ENCODE measurements around the gene CFAP43.
"Not testable (repeated sequence)": the region's sequence is repeated elsewhere in the genome, so short reads cannot be mapped to it uniquely, and the experiment has no call there.

CFAP43 gene

DNA sequence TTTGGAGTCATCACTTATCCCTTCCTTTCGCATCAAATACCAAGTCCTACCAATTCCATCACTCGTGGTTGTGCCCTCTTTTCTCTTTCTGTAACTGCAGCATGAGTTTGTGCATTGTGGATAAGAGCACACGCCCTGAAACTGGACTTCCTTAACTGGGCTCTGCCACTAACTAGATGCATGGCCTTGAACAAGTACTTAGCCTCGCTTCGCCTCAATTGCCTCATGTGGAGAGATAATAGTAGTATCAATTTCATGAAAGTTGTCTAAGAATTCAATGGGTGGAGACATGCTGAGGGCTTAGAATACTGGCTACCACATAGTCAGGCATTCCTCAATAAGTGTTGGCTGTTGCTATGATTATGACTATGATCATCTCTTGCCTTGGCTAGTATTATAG, 41.5 kb downstream of the CFAP43 start:
- DNase-seq (ENCODE audit: low read depth in 2 of 2): no peak
- TF ChIP-seq, protein P1, sequence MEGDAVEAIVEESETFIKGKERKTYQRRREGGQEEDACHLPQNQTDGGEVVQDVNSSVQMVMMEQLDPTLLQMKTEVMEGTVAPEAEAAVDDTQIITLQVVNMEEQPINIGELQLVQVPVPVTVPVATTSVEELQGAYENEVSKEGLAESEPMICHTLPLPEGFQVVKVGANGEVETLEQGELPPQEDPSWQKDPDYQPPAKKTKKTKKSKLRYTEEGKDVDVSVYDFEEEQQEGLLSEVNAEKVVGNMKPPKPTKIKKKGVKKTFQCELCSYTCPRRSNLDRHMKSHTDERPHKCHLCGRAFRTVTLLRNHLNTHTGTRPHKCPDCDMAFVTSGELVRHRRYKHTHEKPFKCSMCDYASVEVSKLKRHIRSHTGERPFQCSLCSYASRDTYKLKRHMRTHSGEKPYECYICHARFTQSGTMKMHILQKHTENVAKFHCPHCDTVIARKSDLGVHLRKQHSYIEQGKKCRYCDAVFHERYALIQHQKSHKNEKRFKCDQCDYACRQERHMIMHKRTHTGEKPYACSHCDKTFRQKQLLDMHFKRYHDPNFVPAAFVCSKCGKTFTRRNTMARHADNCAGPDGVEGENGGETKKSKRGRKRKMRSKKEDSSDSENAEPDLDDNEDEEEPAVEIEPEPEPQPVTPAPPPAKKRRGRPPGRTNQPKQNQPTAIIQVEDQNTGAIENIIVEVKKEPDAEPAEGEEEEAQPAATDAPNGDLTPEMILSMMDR (IDR thresholded peaks at IDR 0.05; ENCODE audit: low read depth, low read length): no peak
- no peak overlapping the region for H3K4me3 ChIP-seq (replicated peaks in 1 of 2; ENCODE audit: low read depth in 2 of 2, low read length in 2 of 2)

DNA sequence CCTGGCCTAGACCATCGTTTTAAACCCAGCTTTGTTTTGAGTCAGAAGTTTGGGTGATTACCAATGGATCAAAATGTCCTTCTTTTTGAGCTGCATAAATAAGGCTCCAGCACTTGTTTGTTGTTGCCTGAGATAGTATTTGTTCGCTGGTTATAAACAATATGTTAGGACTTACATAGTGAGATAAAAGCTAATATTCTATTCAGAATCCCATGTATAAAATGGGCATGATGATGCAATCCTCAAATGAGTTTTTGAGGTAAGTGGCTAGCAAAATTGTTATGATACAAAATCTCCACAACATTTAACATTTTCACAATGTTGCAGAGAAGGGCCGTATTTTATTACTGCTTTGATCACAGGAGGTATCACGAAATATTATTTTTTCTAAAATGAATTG, 48.5 kb downstream of the CFAP43 start:
- TF ChIP-seq, protein P1 (IDR thresholded peaks at IDR 0.05; ENCODE audit: low read depth, low read length): no peak
- no peak overlapping the region for H3K4me3 ChIP-seq (replicated peaks in 1 of 2; ENCODE audit: low read depth in 2 of 2, low read length in 2 of 2)
- no peak for DNase-seq (ENCODE audit: low read depth in 2 of 2)

DNA sequence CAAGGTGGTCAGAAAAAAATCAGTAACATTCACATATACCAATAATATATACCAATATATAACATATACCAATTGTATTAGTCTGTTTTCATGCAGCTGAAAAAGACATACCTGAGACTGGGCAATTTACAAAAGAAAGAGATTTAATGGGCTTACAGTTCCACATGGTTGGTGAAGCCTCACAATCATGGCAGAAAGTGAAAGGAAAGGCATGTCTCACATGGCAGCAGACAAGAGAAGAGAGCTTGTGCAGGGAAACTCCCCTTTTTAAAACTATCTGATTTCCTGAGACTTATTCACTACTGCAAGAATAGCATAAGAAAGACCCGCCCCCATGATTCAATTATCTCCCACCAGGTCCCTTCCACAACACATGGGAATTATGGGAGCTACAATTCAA, 58.0 kb downstream of the CFAP43 start:
- not testable (repeated sequence) for DNase-seq (ENCODE audit: low read depth in 2 of 2); H3K4me3 ChIP-seq (replicated peaks in 1 of 2; ENCODE audit: low read depth in 2 of 2, low read length in 2 of 2)

DNA sequence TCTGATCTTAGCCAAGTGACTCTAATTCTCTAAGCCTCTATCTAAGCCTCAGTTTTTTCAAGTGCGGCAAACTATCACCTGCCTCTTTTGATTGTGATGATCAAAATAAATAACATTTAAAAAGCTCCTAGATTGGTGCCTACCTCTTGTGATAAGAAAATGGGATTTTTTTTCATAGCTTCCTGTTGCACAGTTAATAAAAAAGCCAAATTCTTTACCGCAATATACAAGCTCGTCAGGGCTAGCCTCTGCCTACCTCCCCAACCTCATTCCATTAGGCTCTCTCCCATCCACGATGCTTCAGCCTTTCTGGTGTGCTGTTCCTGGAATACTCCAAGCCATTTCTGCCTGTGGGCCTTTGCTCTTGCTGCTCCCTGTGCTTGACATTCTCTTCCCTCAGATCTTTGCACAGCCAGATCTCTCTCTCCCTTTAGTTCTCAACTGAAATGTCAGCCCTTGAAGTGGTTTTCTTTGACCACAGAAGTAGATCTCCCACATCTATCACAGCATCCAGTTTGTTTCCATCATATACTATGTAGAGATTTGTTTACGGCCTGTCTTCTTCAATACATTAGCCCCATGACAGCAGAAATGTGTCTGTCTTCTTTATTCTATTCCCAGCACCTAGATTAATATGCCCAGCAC, 61.4 kb downstream of the CFAP43 start:
- no peak for DNase-seq (ENCODE audit: low read depth in 2 of 2)
- TF ChIP-seq, protein P1 (IDR thresholded peaks at IDR 0.05; ENCODE audit: low read depth, low read length): no peak
- H3K4me3 ChIP-seq (replicated peaks in 1 of 2; ENCODE audit: low read depth in 2 of 2, low read length in 2 of 2): no peak overlapping the region

DNA sequence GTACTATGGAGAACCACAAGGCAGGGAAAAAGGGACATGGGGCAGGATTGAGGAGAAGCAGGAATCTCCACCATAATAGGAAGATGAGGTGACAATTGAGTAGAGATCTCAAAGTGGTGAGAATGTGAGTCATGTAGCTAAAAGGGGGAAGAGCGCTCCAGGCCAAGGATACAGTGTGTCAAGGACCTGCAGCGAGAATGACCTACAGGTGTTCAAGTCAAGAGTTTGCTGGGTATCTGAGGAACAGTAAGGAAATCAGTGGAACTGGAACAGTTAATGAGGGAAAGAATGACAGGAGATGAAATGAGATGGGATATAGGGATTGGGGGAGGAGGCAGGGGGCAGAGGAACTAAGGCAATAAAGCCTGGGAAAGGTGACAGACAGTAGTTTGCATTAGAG, 76.6 kb downstream of the CFAP43 start:
- H3K4me3 ChIP-seq (replicated peaks in 1 of 2; ENCODE audit: low read depth in 2 of 2, low read length in 2 of 2): no peak overlapping the region
- TF ChIP-seq, protein P1 (IDR thresholded peaks at IDR 0.05; ENCODE audit: low read depth, low read length): no peak
- DNase-seq (ENCODE audit: low read depth in 2 of 2): no peak

DNA sequence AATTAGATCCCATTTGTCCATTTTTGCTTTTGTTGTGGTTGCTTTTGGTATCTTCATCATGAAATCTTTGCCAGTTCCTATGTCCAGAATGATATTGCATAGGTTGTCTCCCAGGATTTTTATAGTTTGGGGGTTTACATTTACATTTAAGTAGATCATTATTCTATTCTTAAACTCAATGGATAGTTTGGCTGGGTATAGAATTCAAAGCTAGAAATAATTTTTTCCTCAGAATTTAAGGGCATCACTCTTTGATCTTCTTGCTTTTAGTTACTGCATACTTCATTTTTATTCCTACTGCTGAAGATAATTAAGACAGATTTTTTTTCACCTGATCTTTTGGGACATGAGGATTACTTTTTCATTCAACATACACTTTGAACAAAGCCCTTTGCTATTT, 80.4 kb downstream of the CFAP43 start:
- H3K4me3 ChIP-seq (replicated peaks in 1 of 2; ENCODE audit: low read depth in 2 of 2, low read length in 2 of 2): no peak overlapping the region
- TF ChIP-seq, protein P1 (IDR thresholded peaks at IDR 0.05; ENCODE audit: low read depth, low read length): no peak
- no peak for DNase-seq (ENCODE audit: low read depth in 2 of 2)

DNA sequence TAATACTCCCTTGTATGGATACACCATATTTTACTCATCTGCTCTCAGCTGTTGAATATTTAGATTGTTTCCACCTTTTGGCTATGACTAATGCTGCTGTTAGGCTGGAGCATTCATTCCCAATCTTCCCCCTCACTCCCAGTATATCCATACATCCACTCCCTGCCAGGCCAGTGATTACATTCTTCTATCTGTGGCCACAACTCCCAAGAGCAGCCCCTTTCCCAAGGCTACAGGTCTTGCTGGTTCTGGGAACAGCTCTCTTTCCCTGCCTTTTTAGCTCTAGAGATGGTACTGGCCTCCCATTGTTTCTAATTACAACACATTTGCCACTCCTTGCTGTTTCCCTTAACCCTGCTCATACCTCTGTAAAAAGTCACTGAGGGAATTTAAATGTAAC, 82.0 kb downstream of the CFAP43 start:
- no peak overlapping the region for H3K4me3 ChIP-seq (replicated peaks in 1 of 2; ENCODE audit: low read depth in 2 of 2, low read length in 2 of 2)
- TF ChIP-seq, protein P1 (IDR thresholded peaks at IDR 0.05; ENCODE audit: low read depth, low read length): no peak
- DNase-seq (ENCODE audit: low read depth in 2 of 2): no peak
